ENCODE data around the gene IARS1. TPM values are rescaled to one million over a fixed set of nuclear protein-coding genes. Genes with fewer than 3 reads are reported as not detected.

Gene IARS1
- total RNA-seq, 1 donor from 2014 or later, result 44.4 TPM

GRCh38 chr9:92324431-92324830 is 30.9 kb upstream of the IARS1 start:
- no peaks in the 10 kb centered on the region for H3K27me3 ChIP-seq
- peaks cover 0 to 16% of the 10 kb centered on the region in 2 donors for H3K4me1 ChIP-seq
- intact Hi-C loops (cut with DNase I), result loop anchor here (2.0 to 10.0 kb wide), 3 partner anchors 114 to 440 kb away; partner anchors contain the start of gene BICD2
- H3K9me3 ChIP-seq, result no peaks in the 10 kb centered on the region
- H3K27ac ChIP-seq, result peak overlapping the region; percentile 93 to 97
- peak overlapping the region; percentile 75 to 80 for H3K4me3 ChIP-seq
- peaks cover 26 to 27% of the 10 kb centered on the region in 2 donors for H3K36me3 ChIP-seq
- TF ChIP-seq CTCF (IDR thresholded peaks at IDR 0.05), result no peak
- no peak for DNase-seq (ENCODE audit: low spot score in 2 of 2)

GRCh38 chr9:92315456-92315855 is 22.0 kb upstream of the IARS1 start:
- H3K27me3 ChIP-seq, result no peaks in the 10 kb centered on the region
- no peaks in the 10 kb centered on the region for H3K4me1 ChIP-seq
- no peak for TF ChIP-seq CTCF (IDR thresholded peaks at IDR 0.05)
- no peak for DNase-seq (ENCODE audit: low spot score in 2 of 2)
- H3K27ac ChIP-seq, result no peak overlapping the region
- peaks cover 48 to 71% of the 10 kb centered on the region in 2 donors for H3K36me3 ChIP-seq
- no peak overlapping the region for H3K4me3 ChIP-seq
- intact Hi-C loops (cut with DNase I), result no loop called here
- H3K9me3 ChIP-seq, result no peaks in the 10 kb centered on the region

- H3K4me3 ChIP-seq, result no peak overlapping the region
- no peak overlapping the region for H3K27ac ChIP-seq
- no peaks in the 10 kb centered on the region for H3K9me3 ChIP-seq
Measured at GRCh38 chr9:92313624-92314012, 20.1 kb upstream of the IARS1 start.

GRCh38 chr9:92312887-92313623 is 19.6 kb upstream of the IARS1 start:
- Histone ChIP-seq H3K27me3 (no peaks in the 10 kb centered on the region), H3K4me1 (no peaks in the 10 kb centered on the region), H3K4me3 (no peak overlapping the region), H3K9me3 (no peaks in the 10 kb centered on the region), H3K27ac (no peak overlapping the region), H3K36me3 (peaks cover 43 to 74% of the 10 kb centered on the region in 2 donors)
- no peak for TF ChIP-seq CTCF (IDR thresholded peaks at IDR 0.05)
- intact Hi-C loops (cut with DNase I), result no loop called here
- DNase-seq (ENCODE audit: low spot score in 2 of 2), result no peak

More at GRCh38 chr9:92313624-92314012, 20.1 kb upstream of the IARS1 start:
- intact Hi-C loops (cut with DNase I), result no loop called here
- no peak for DNase-seq (ENCODE audit: low spot score in 2 of 2)
- H3K36me3 ChIP-seq, result peaks cover 42 to 74% of the 10 kb centered on the region in 2 donors
- no peak for TF ChIP-seq CTCF (IDR thresholded peaks at IDR 0.05)
- no peaks in the 10 kb centered on the region for H3K27me3 ChIP-seq
- H3K4me1 ChIP-seq, result no peaks in the 10 kb centered on the region

GRCh38 chr9:92310562-92310961 is 17.1 kb upstream of the IARS1 start:
- Histone ChIP-seq H3K27ac (no peak overlapping the region), H3K27me3 (no peaks in the 10 kb centered on the region), H3K9me3 (no peaks in the 10 kb centered on the region), H3K36me3 (peaks cover 46 to 75% of the 10 kb centered on the region in 2 donors), H3K4me1 (no peaks in the 10 kb centered on the region), H3K4me3 (no peak overlapping the region)
- intact Hi-C loops (cut with DNase I), result no loop called here
- TF ChIP-seq CTCF (IDR thresholded peaks at IDR 0.05), result no peak
- no peak for DNase-seq (ENCODE audit: low spot score in 2 of 2)

Data from ascending aorta (tissue), 2 donors.